Measurements from ENCODE around the gene MRPS22. TPM values are rescaled to one million over a fixed set of nuclear protein-coding genes. Genes with fewer than 3 reads are reported as not detected.
A peak's percentile ranks its signal among the peaks of the same experiment; 100 is the strongest.

MRPS22 gene
- total RNA-seq, 1 donor, result 75.8 TPM

- no peak for DNase-seq (ENCODE audit: low read depth)
- TF ChIP-seq CTCF (IDR thresholded peaks at IDR 0.05; ENCODE audit: insufficient read depth, low read length), result no peak
- H3K4me3 ChIP-seq (ENCODE audit: low read depth, low read length), result no peak overlapping the region
Observed at GRCh38 chr3:139318826-139319225, 25.0 kb upstream of the MRPS22 start.

- no peak overlapping the region for H3K4me3 ChIP-seq (ENCODE audit: low read depth, low read length)
- TF ChIP-seq CTCF (IDR thresholded peaks at IDR 0.05; ENCODE audit: insufficient read depth, low read length), result peak; percentile 45
- DNase-seq (ENCODE audit: low read depth), result no peak
Observed at GRCh38 chr3:139319428-139320402, 24.1 kb upstream of the MRPS22 start.

GRCh38 chr3:139320551-139321309, 23.1 kb upstream of the MRPS22 start:
- TF ChIP-seq CTCF (IDR thresholded peaks at IDR 0.05; ENCODE audit: insufficient read depth, low read length), result no peak
- no peak for DNase-seq (ENCODE audit: low read depth)
- no peak overlapping the region for H3K4me3 ChIP-seq (ENCODE audit: low read depth, low read length)

GRCh38 chr3:139322346-139322745, 21.5 kb upstream of the MRPS22 start:
- no peak for DNase-seq (ENCODE audit: low read depth)
- H3K4me3 ChIP-seq (ENCODE audit: low read depth, low read length), result no peak overlapping the region
- no peak for TF ChIP-seq CTCF (IDR thresholded peaks at IDR 0.05; ENCODE audit: insufficient read depth, low read length)

- no peak overlapping the region for H3K4me3 ChIP-seq (ENCODE audit: low read depth, low read length)
- TF ChIP-seq CTCF (IDR thresholded peaks at IDR 0.05; ENCODE audit: insufficient read depth, low read length), result no peak
- no peak for DNase-seq (ENCODE audit: low read depth)
Observed at GRCh38 chr3:139323146-139323545, 20.7 kb upstream of the MRPS22 start.

GRCh38 chr3:139324456-139324855, 19.4 kb upstream of the MRPS22 start:
- TF ChIP-seq CTCF (IDR thresholded peaks at IDR 0.05; ENCODE audit: insufficient read depth, low read length), result no peak
- DNase-seq (ENCODE audit: low read depth), result no peak
- no peak overlapping the region for H3K4me3 ChIP-seq (ENCODE audit: low read depth, low read length)

All from fibroblast of the aortic adventitia (primary cell).